H9 (cell line): ENCODE data around the gene POU2AF1. TPM values are rescaled to one million over a fixed set of nuclear protein-coding genes. Genes with fewer than 3 reads are reported as not detected.

ENCODE experiments used
- DNase-seq: peaks from one replicate; pipeline ENCODE4 v3.0.0-alpha.2; 2017
- H2AFZ ChIP-seq: one replicate; pipeline ENCODE4 v1.6.1; 2013; ENCODE audit warnings: mild to moderate bottlenecking, low read length, control low read depth, moderate library complexity
- H2AK5ac ChIP-seq: 2 replicates; pipeline ENCODE4 v1.6.1; 2013; ENCODE audit warnings: low read length, control low read depth, mixed read lengths; ENCODE audit not compliant: insufficient read length
- H2BK120ac ChIP-seq: one replicate; pipeline ENCODE4 v1.6.1; 2013; ENCODE audit warnings: low read depth, mild to moderate bottlenecking, low read length, control low read depth, inconsistent platforms; ENCODE audit not compliant: poor library complexity, severe bottlenecking
- H2BK12ac ChIP-seq: 2 replicates; pipeline ENCODE4 v1.6.1; 2013; ENCODE audit warnings: low read length, control low read depth, mixed read lengths, low read depth; ENCODE audit not compliant: insufficient read length
- H2BK15ac ChIP-seq: 2 replicates; pipeline ENCODE4 v1.6.1; 2013; ENCODE audit warnings: low read depth, low read length, control low read depth
- H2BK20ac ChIP-seq: one replicate; pipeline ENCODE4 v1.6.1; 2013; ENCODE audit warnings: low read depth, mild to moderate bottlenecking, low read length, control low read depth, inconsistent platforms; ENCODE audit not compliant: poor library complexity, severe bottlenecking
- H2BK5ac ChIP-seq: 2 replicates; pipeline ENCODE4 v1.6.1; 2013; ENCODE audit warnings: low read length, control low read depth, mixed read lengths; ENCODE audit not compliant: insufficient read length
- H3K14ac ChIP-seq: 2 replicates; pipeline ENCODE4 v1.6.1; 2013; ENCODE audit warnings: low read length, control low read depth; ENCODE audit not compliant: insufficient read depth
- H3K18ac ChIP-seq: 2 replicates; pipeline ENCODE4 v1.6.1; 2013; ENCODE audit warnings: low read depth, mild to moderate bottlenecking, mixed read lengths, low read length, control low read depth; ENCODE audit not compliant: insufficient read length
- H3K23ac ChIP-seq: 2 replicates; pipeline ENCODE4 v1.6.1; 2013; ENCODE audit warnings: low read length, control low read depth, mixed read lengths, low read depth; ENCODE audit not compliant: insufficient read length
- H3K23me2 ChIP-seq: 2 replicates; pipeline ENCODE4 v1.6.1; 2013; ENCODE audit warnings: low read depth, mild to moderate bottlenecking, mixed read lengths, low read length, control low read depth; ENCODE audit not compliant: insufficient read length, poor library complexity, severe bottlenecking
- H3K27ac ChIP-seq: 2 replicates; pipeline ENCODE4 v1.5.1; 2013; ENCODE audit warnings: low read length, control low read depth, mixed read lengths, low read depth; ENCODE audit not compliant: insufficient read length
- H3K27me3 ChIP-seq: 2 replicates; pipeline ENCODE4 v1.6.1; 2013; ENCODE audit warnings: low read length, control low read depth, inconsistent platforms; ENCODE audit not compliant: insufficient read depth
- H3K4ac ChIP-seq: 2 replicates; pipeline ENCODE4 v1.6.1; 2013; ENCODE audit warnings: low read depth, mild to moderate bottlenecking, control low read depth, inconsistent platforms, low read length, moderate library complexity
- H3K4me1 ChIP-seq: 2 replicates; pipeline ENCODE4 v1.6.1; 2013; ENCODE audit warnings: low read length, control low read depth, inconsistent platforms; ENCODE audit not compliant: insufficient read depth
- H3K4me2 ChIP-seq: 2 replicates; pipeline ENCODE4 v1.6.1; 2013; ENCODE audit warnings: low read length, control low read depth, mixed read lengths; ENCODE audit not compliant: insufficient read length, insufficient read depth
- H3K56ac ChIP-seq: 2 replicates; pipeline ENCODE4 v1.6.1; 2013; ENCODE audit warnings: low read depth, mild to moderate bottlenecking, mixed read lengths, low read length, control low read depth; ENCODE audit not compliant: insufficient read length
- H3K79me1 ChIP-seq: 2 replicates; pipeline ENCODE4 v1.6.1; 2013; ENCODE audit warnings: low read depth, mild to moderate bottlenecking, moderate library complexity, low read length, control low read depth, inconsistent platforms; ENCODE audit not compliant: insufficient read depth, poor library complexity, severe bottlenecking
- H3K79me2 ChIP-seq: 2 replicates; pipeline ENCODE4 v1.6.1; 2013; ENCODE audit warnings: low read length, control low read depth, inconsistent platforms; ENCODE audit not compliant: insufficient read depth
- H3K9ac ChIP-seq: 2 replicates; pipeline ENCODE4 v1.6.1; 2013; ENCODE audit warnings: low read length, control low read depth, mixed read lengths; ENCODE audit not compliant: insufficient read length; ENCODE audit errors: extremely low read depth
- H3K9me3 ChIP-seq: one replicate; pipeline ENCODE4 v1.6.1; 2013; ENCODE audit warnings: low read depth, low read length, inconsistent platforms; ENCODE audit not compliant: control insufficient read depth
- H3T11ph ChIP-seq: one replicate; pipeline ENCODE4 v1.6.1; 2013; ENCODE audit warnings: mild to moderate bottlenecking, low read length, control low read depth, inconsistent platforms
- H4K20me1 ChIP-seq: one replicate; pipeline ENCODE4 v1.6.1; 2013; ENCODE audit not compliant: control insufficient read depth, insufficient read length, insufficient read depth
- H4K5ac ChIP-seq: 2 replicates; pipeline ENCODE4 v1.6.1; 2013; ENCODE audit warnings: low read depth, mild to moderate bottlenecking, mixed read lengths, low read length, control low read depth; ENCODE audit not compliant: insufficient read length
- H4K8ac ChIP-seq: replicated peaks from 2 replicates; pipeline ENCODE4 v1.6.1; 2013; ENCODE audit warnings: low read length, control low read depth, mixed read lengths, low read depth; ENCODE audit not compliant: insufficient read length
- H4K91ac ChIP-seq: 2 replicates; pipeline ENCODE4 v1.6.1; 2013; ENCODE audit warnings: low read depth, mild to moderate bottlenecking, moderate library complexity, mixed read lengths, low read length, control low read depth; ENCODE audit not compliant: insufficient read length
- H3K27ac Mint-ChIP-seq, 3 experiments: 2 replicates in 2 of 3; 3 replicates in 1 of 3; pipeline ENCODE4 v1.8.0; 2020 to 2021; ENCODE audit warnings: mixed read lengths in 3 of 3, mild to moderate bottlenecking in 1 of 3, moderate library complexity in 1 of 3
- H3K27me3 Mint-ChIP-seq: 2 replicates; pipeline ENCODE4 v1.8.0; 2021; ENCODE audit warnings: low read depth, mild to moderate bottlenecking, moderate library complexity, mixed read lengths
- H3K36me3 Mint-ChIP-seq, 3 experiments: 2 replicates in 2 of 3; 3 replicates in 1 of 3; pipeline ENCODE4 v1.8.0; 2020 to 2021; ENCODE audit warnings: low read depth in 3 of 3, mixed read lengths in 3 of 3; ENCODE audit not compliant: insufficient read depth in 1 of 3
- H3K4me1 Mint-ChIP-seq, 2 experiments: 2 replicates each; pipeline ENCODE4 v1.8.0; 2020; ENCODE audit warnings: mixed read lengths in 2 of 2
- H3K4me3 Mint-ChIP-seq, 2 experiments: 2 replicates in 1 of 2; 3 replicates in 1 of 2; pipeline ENCODE4 v1.8.0; 2020 to 2021; ENCODE audit warnings: mild to moderate bottlenecking in 2 of 2, mixed read lengths in 2 of 2, moderate library complexity in 1 of 2
- H3K9me3 Mint-ChIP-seq, 2 experiments: 2 replicates in 1 of 2; 3 replicates in 1 of 2; pipeline ENCODE4 v1.8.0; 2020; ENCODE audit warnings: mild to moderate bottlenecking in 2 of 2, mixed read lengths in 2 of 2, moderate library complexity in 1 of 2
- WGBS: extraction: QIAGEN DNeasy Blood & Tissue Kit; methylation state at CpG from one replicate; pipeline ENCODE4 v1.1.7; 2013; ENCODE audit warnings: missing lambda C conversion rate, low lambda C conversion rate, mixed read lengths; ENCODE audit not compliant: insufficient read length; ENCODE audit errors: extremely low coverage; 5-methylcytosine and 5-hydroxymethylcytosine counted together
- total RNA-seq: library from RNA; stranded (reverse); gene quantifications from 2 replicates; pipeline ENCODE4 v1.2.1, GENCODE V29; 2021
- TF ChIP-seq, protein P1 (sequence below): fragments of 200-600 bp; sonication (generic); conservative IDR thresholded peaks from 3 replicates; pipeline ENCODE4 v1.8.0; 2021; ENCODE audit warnings: antibody characterized with exemption, mild to moderate bottlenecking

POU2AF1 gene
- total RNA-seq, 1 experiment from 2014 or later = not detected

DNA sequence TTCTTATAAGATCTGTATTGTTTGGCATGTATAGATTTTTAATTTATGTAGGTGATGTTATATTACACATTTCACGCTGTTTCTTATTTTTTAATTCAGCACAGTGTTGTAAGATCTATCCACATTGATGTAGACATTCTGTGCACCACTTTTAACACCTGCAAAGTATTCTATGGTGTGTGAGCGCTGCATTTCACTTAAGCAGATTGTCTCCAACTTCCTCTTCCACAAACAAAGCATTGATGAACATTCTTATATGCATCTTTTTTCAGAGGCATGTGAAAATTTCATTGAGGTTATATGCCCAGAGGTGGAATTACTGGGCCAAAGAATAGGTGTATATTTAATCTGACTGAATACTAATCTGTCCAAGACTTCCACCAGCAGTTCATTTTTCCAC lies 3.4 kb upstream of the POU2AF1 start:
- H3K4ac ChIP-seq = no peak overlapping the region
- no peaks in the 10 kb centered on the region for H4K20me1 ChIP-seq
- H2BK120ac ChIP-seq = no peak overlapping the region
- no peak overlapping the region for H3K9ac ChIP-seq
- no peaks in the 10 kb centered on the region for H3K9me3 ChIP-seq
- no peaks in the 10 kb centered on the region for H3K79me2 ChIP-seq
- no peak overlapping the region for H4K8ac ChIP-seq
- Mint-ChIP-seq H3K27ac (no peak overlapping the region), H3K27me3 (no peaks in the 10 kb centered on the region), H3K4me1 (no peaks in the 10 kb centered on the region), H3K36me3 (no peaks in the 10 kb centered on the region), H3K4me3 (no peak overlapping the region), H3K9me3 (no peaks in the 10 kb centered on the region)
- H2AFZ ChIP-seq = no peak overlapping the region
- H3K27ac ChIP-seq = no peak overlapping the region
- no peak overlapping the region for H3K4me2 ChIP-seq
- H3K56ac ChIP-seq = no peak overlapping the region
- H4K5ac ChIP-seq = no peak overlapping the region
- no peak overlapping the region for H3T11ph ChIP-seq
- no peak overlapping the region for H2BK12ac ChIP-seq
- H3K23me2 ChIP-seq = no peaks in the 10 kb centered on the region
- no peak overlapping the region for H3K14ac ChIP-seq
- DNase-seq = no peak
- H2BK20ac ChIP-seq = no peak overlapping the region
- no peaks in the 10 kb centered on the region for H3K79me1 ChIP-seq
- H2BK15ac ChIP-seq = no peak overlapping the region
- H2AK5ac ChIP-seq = no peak overlapping the region
- H4K91ac ChIP-seq = no peak overlapping the region
- no CpG with 5 or more reads among the region's 2 CpGs for WGBS
- H3K18ac ChIP-seq = no peak overlapping the region
- no peaks in the 10 kb centered on the region for H3K4me1 ChIP-seq
- TF ChIP-seq, protein P1, sequence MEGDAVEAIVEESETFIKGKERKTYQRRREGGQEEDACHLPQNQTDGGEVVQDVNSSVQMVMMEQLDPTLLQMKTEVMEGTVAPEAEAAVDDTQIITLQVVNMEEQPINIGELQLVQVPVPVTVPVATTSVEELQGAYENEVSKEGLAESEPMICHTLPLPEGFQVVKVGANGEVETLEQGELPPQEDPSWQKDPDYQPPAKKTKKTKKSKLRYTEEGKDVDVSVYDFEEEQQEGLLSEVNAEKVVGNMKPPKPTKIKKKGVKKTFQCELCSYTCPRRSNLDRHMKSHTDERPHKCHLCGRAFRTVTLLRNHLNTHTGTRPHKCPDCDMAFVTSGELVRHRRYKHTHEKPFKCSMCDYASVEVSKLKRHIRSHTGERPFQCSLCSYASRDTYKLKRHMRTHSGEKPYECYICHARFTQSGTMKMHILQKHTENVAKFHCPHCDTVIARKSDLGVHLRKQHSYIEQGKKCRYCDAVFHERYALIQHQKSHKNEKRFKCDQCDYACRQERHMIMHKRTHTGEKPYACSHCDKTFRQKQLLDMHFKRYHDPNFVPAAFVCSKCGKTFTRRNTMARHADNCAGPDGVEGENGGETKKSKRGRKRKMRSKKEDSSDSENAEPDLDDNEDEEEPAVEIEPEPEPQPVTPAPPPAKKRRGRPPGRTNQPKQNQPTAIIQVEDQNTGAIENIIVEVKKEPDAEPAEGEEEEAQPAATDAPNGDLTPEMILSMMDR = no peak
- H3K27me3 ChIP-seq = no peaks in the 10 kb centered on the region
- no peak overlapping the region for H2BK5ac ChIP-seq
- no peak overlapping the region for H3K23ac ChIP-seq
